H9 (cell line): Measurements from ENCODE around the gene IL1RL2. TPM values are rescaled to one million over a fixed set of nuclear protein-coding genes. Genes with fewer than 3 reads are reported as not detected.

Experiments
- DNase-seq: peaks from one replicate; pipeline ENCODE4 v3.0.0-alpha.2; 2017
- H2AFZ ChIP-seq: one replicate; pipeline ENCODE4 v1.6.1; 2013; ENCODE audit warnings: mild to moderate bottlenecking, low read length, control low read depth, moderate library complexity
- H2AK5ac ChIP-seq: 2 replicates; pipeline ENCODE4 v1.6.1; 2013; ENCODE audit warnings: low read length, control low read depth, mixed read lengths; ENCODE audit not compliant: insufficient read length
- H2BK120ac ChIP-seq: one replicate; pipeline ENCODE4 v1.6.1; 2013; ENCODE audit warnings: low read depth, mild to moderate bottlenecking, low read length, control low read depth, inconsistent platforms; ENCODE audit not compliant: poor library complexity, severe bottlenecking
- H2BK12ac ChIP-seq: 2 replicates; pipeline ENCODE4 v1.6.1; 2013; ENCODE audit warnings: low read length, control low read depth, mixed read lengths, low read depth; ENCODE audit not compliant: insufficient read length
- H2BK15ac ChIP-seq: 2 replicates; pipeline ENCODE4 v1.6.1; 2013; ENCODE audit warnings: low read depth, low read length, control low read depth
- H2BK20ac ChIP-seq: one replicate; pipeline ENCODE4 v1.6.1; 2013; ENCODE audit warnings: low read depth, mild to moderate bottlenecking, low read length, control low read depth, inconsistent platforms; ENCODE audit not compliant: poor library complexity, severe bottlenecking
- H2BK5ac ChIP-seq: 2 replicates; pipeline ENCODE4 v1.6.1; 2013; ENCODE audit warnings: low read length, control low read depth, mixed read lengths; ENCODE audit not compliant: insufficient read length
- H3K14ac ChIP-seq: 2 replicates; pipeline ENCODE4 v1.6.1; 2013; ENCODE audit warnings: low read length, control low read depth; ENCODE audit not compliant: insufficient read depth
- H3K18ac ChIP-seq: 2 replicates; pipeline ENCODE4 v1.6.1; 2013; ENCODE audit warnings: low read depth, mild to moderate bottlenecking, mixed read lengths, low read length, control low read depth; ENCODE audit not compliant: insufficient read length
- H3K23ac ChIP-seq: 2 replicates; pipeline ENCODE4 v1.6.1; 2013; ENCODE audit warnings: low read length, control low read depth, mixed read lengths, low read depth; ENCODE audit not compliant: insufficient read length
- H3K23me2 ChIP-seq: 2 replicates; pipeline ENCODE4 v1.6.1; 2013; ENCODE audit warnings: low read depth, mild to moderate bottlenecking, mixed read lengths, low read length, control low read depth; ENCODE audit not compliant: insufficient read length, poor library complexity, severe bottlenecking
- H3K27ac ChIP-seq: 2 replicates; pipeline ENCODE4 v1.5.1; 2013; ENCODE audit warnings: low read length, control low read depth, mixed read lengths, low read depth; ENCODE audit not compliant: insufficient read length
- H3K27me3 ChIP-seq: 2 replicates; pipeline ENCODE4 v1.6.1; 2013; ENCODE audit warnings: low read length, control low read depth, inconsistent platforms; ENCODE audit not compliant: insufficient read depth
- H3K4ac ChIP-seq: 2 replicates; pipeline ENCODE4 v1.6.1; 2013; ENCODE audit warnings: low read depth, mild to moderate bottlenecking, control low read depth, inconsistent platforms, low read length, moderate library complexity
- H3K4me1 ChIP-seq: 2 replicates; pipeline ENCODE4 v1.6.1; 2013; ENCODE audit warnings: low read length, control low read depth, inconsistent platforms; ENCODE audit not compliant: insufficient read depth
- H3K4me2 ChIP-seq: 2 replicates; pipeline ENCODE4 v1.6.1; 2013; ENCODE audit warnings: low read length, control low read depth, mixed read lengths; ENCODE audit not compliant: insufficient read length, insufficient read depth
- H3K56ac ChIP-seq: 2 replicates; pipeline ENCODE4 v1.6.1; 2013; ENCODE audit warnings: low read depth, mild to moderate bottlenecking, mixed read lengths, low read length, control low read depth; ENCODE audit not compliant: insufficient read length
- H3K79me1 ChIP-seq: 2 replicates; pipeline ENCODE4 v1.6.1; 2013; ENCODE audit warnings: low read depth, mild to moderate bottlenecking, moderate library complexity, low read length, control low read depth, inconsistent platforms; ENCODE audit not compliant: insufficient read depth, poor library complexity, severe bottlenecking
- H3K79me2 ChIP-seq: 2 replicates; pipeline ENCODE4 v1.6.1; 2013; ENCODE audit warnings: low read length, control low read depth, inconsistent platforms; ENCODE audit not compliant: insufficient read depth
- H3K9ac ChIP-seq: 2 replicates; pipeline ENCODE4 v1.6.1; 2013; ENCODE audit warnings: low read length, control low read depth, mixed read lengths; ENCODE audit not compliant: insufficient read length; ENCODE audit errors: extremely low read depth
- H3K9me3 ChIP-seq: one replicate; pipeline ENCODE4 v1.6.1; 2013; ENCODE audit warnings: low read depth, low read length, inconsistent platforms; ENCODE audit not compliant: control insufficient read depth
- H3T11ph ChIP-seq: one replicate; pipeline ENCODE4 v1.6.1; 2013; ENCODE audit warnings: mild to moderate bottlenecking, low read length, control low read depth, inconsistent platforms
- H4K20me1 ChIP-seq: one replicate; pipeline ENCODE4 v1.6.1; 2013; ENCODE audit not compliant: control insufficient read depth, insufficient read length, insufficient read depth
- H4K5ac ChIP-seq: 2 replicates; pipeline ENCODE4 v1.6.1; 2013; ENCODE audit warnings: low read depth, mild to moderate bottlenecking, mixed read lengths, low read length, control low read depth; ENCODE audit not compliant: insufficient read length
- H4K8ac ChIP-seq: replicated peaks from 2 replicates; pipeline ENCODE4 v1.6.1; 2013; ENCODE audit warnings: low read length, control low read depth, mixed read lengths, low read depth; ENCODE audit not compliant: insufficient read length
- H4K91ac ChIP-seq: 2 replicates; pipeline ENCODE4 v1.6.1; 2013; ENCODE audit warnings: low read depth, mild to moderate bottlenecking, moderate library complexity, mixed read lengths, low read length, control low read depth; ENCODE audit not compliant: insufficient read length
- H3K27ac Mint-ChIP-seq, 3 experiments: 2 replicates in 2 of 3; 3 replicates in 1 of 3; pipeline ENCODE4 v1.8.0; 2020 to 2021; ENCODE audit warnings: mixed read lengths in 3 of 3, mild to moderate bottlenecking in 1 of 3, moderate library complexity in 1 of 3
- H3K27me3 Mint-ChIP-seq: 2 replicates; pipeline ENCODE4 v1.8.0; 2021; ENCODE audit warnings: low read depth, mild to moderate bottlenecking, moderate library complexity, mixed read lengths
- H3K36me3 Mint-ChIP-seq, 3 experiments: 2 replicates in 2 of 3; 3 replicates in 1 of 3; pipeline ENCODE4 v1.8.0; 2020 to 2021; ENCODE audit warnings: low read depth in 3 of 3, mixed read lengths in 3 of 3; ENCODE audit not compliant: insufficient read depth in 1 of 3
- H3K4me1 Mint-ChIP-seq, 2 experiments: 2 replicates each; pipeline ENCODE4 v1.8.0; 2020; ENCODE audit warnings: mixed read lengths in 2 of 2
- H3K4me3 Mint-ChIP-seq, 2 experiments: 2 replicates in 1 of 2; 3 replicates in 1 of 2; pipeline ENCODE4 v1.8.0; 2020 to 2021; ENCODE audit warnings: mild to moderate bottlenecking in 2 of 2, mixed read lengths in 2 of 2, moderate library complexity in 1 of 2
- H3K9me3 Mint-ChIP-seq, 2 experiments: 2 replicates in 1 of 2; 3 replicates in 1 of 2; pipeline ENCODE4 v1.8.0; 2020; ENCODE audit warnings: mild to moderate bottlenecking in 2 of 2, mixed read lengths in 2 of 2, moderate library complexity in 1 of 2
- CTCF ChIP-seq: fragments of 200-600 bp; sonication (generic); conservative IDR thresholded peaks from 3 replicates; pipeline ENCODE4 v1.8.0; 2021; ENCODE audit warnings: antibody characterized with exemption, mild to moderate bottlenecking
- WGBS: extraction: QIAGEN DNeasy Blood & Tissue Kit; methylation state at CpG from one replicate; pipeline ENCODE4 v1.1.7; 2013; ENCODE audit warnings: missing lambda C conversion rate, low lambda C conversion rate, mixed read lengths; ENCODE audit not compliant: insufficient read length; ENCODE audit errors: extremely low coverage; 5-methylcytosine and 5-hydroxymethylcytosine counted together
- total RNA-seq: library from RNA; stranded (reverse); gene quantifications from 2 replicates; pipeline ENCODE4 v1.2.1, GENCODE V29; 2021

IL1RL2 gene
- total RNA-seq, 1 experiment from 2014 or later = not detected

GRCh38 chr2:102144128-102144527, 42.7 kb upstream of the IL1RL2 start:
- no peaks in the 10 kb centered on the region for H3K79me1 ChIP-seq
- peaks cover 3% of the 10 kb centered on the region for H3K23me2 ChIP-seq
- no peak overlapping the region for H3K4me2 ChIP-seq
- H3K56ac ChIP-seq = no peak overlapping the region
- no peak overlapping the region for H2AK5ac ChIP-seq
- Mint-ChIP-seq H3K4me1 (peaks cover 17 to 19% of the 10 kb centered on the region in 2 experiments), H3K4me3 (no peak overlapping the region), H3K27me3 (peaks cover 67% of the 10 kb centered on the region), H3K9me3 (peaks cover 8 to 28% of the 10 kb centered on the region in 2 experiments), H3K36me3 (peaks cover 0 to 16% (median 2%) of the 10 kb centered on the region in 3 experiments; a peak in 3 of 7 replicates), H3K27ac (no peak overlapping the region)
- H4K91ac ChIP-seq = no peak overlapping the region
- no peaks in the 10 kb centered on the region for H3K79me2 ChIP-seq
- no peak overlapping the region for H2BK120ac ChIP-seq
- H4K8ac ChIP-seq = no peak overlapping the region
- no peak overlapping the region for H2BK15ac ChIP-seq
- no peak overlapping the region for H2AFZ ChIP-seq
- WGBS = no CpG with 5 or more reads among the region's 4 CpGs
- H4K5ac ChIP-seq = no peak overlapping the region
- H3K4me1 ChIP-seq = no peaks in the 10 kb centered on the region
- H3K18ac ChIP-seq = no peak overlapping the region
- no peaks in the 10 kb centered on the region for H4K20me1 ChIP-seq
- H2BK20ac ChIP-seq = no peak overlapping the region
- no peak for TF ChIP-seq CTCF
- no peak overlapping the region for H2BK12ac ChIP-seq
- peaks cover 6% of the 10 kb centered on the region; the same call in 1 of the 2 replicates for H3K27me3 ChIP-seq
- no peak overlapping the region for H3K23ac ChIP-seq
- no peak overlapping the region for H3T11ph ChIP-seq
- H3K9me3 ChIP-seq = no peaks in the 10 kb centered on the region
- no peak overlapping the region for H3K4ac ChIP-seq
- no peak overlapping the region for H3K27ac ChIP-seq
- DNase-seq = no peak
- no peak overlapping the region for H3K14ac ChIP-seq
- no peak overlapping the region for H2BK5ac ChIP-seq
- no peak overlapping the region for H3K9ac ChIP-seq
